Fibroblast of the aortic adventitia (primary cell): ENCODE data around the gene PLXNB1. TPM values are rescaled to one million over a fixed set of nuclear protein-coding genes. Genes with fewer than 3 reads are reported as not detected.

Experiments used
- DNase-seq: peaks from one replicate; pipeline ENCODE4 v3.0.0-alpha.2; 2010; ENCODE audit warnings: low read depth
- H3K4me3 ChIP-seq: 2 replicates; pipeline ENCODE4 v1.5.1; 2011; ENCODE audit warnings: low read depth, mild to moderate bottlenecking, control low read depth, low read length, moderate library complexity
- CTCF ChIP-seq: IDR thresholded peaks from 2 replicates; pipeline ENCODE4 v1.5.1; 2011; ENCODE audit warnings: mild to moderate bottlenecking, low read length, control low read depth, inconsistent platforms; ENCODE audit not compliant: insufficient read depth
- total RNA-seq: library from RNA; depleted of rRNA; stranded (reverse); fragments of >200 nt; gene quantifications from 2 replicates; pipeline ENCODE4 v1.2.3, GENCODE V29; 2012; ENCODE audit warnings: low replicate concordance

The PLXNB1 gene
- total RNA-seq, 1 donor: 30.0 TPM

- TF ChIP-seq CTCF: no peak
- DNase-seq: no peak
- H3K4me3 ChIP-seq: no peak overlapping the region
Observed at GRCh38 chr3:48423883-48424695, 5.8 kb downstream of the PLXNB1 start.

GRCh38 chr3:48423241-48423882, 6.5 kb downstream of the PLXNB1 start:
- H3K4me3 ChIP-seq: no peak overlapping the region
- no peak for TF ChIP-seq CTCF
- DNase-seq: no peak

GRCh38 chr3:48422681-48423080, 7.2 kb downstream of the PLXNB1 start:
- no peak for TF ChIP-seq CTCF
- no peak overlapping the region for H3K4me3 ChIP-seq
- DNase-seq: no peak

GRCh38 chr3:48422272-48422671, 7.6 kb downstream of the PLXNB1 start:
- no peak overlapping the region for H3K4me3 ChIP-seq
- DNase-seq: no peak
- no peak for TF ChIP-seq CTCF

- H3K4me3 ChIP-seq: no peak overlapping the region
- DNase-seq: no peak
- no peak for TF ChIP-seq CTCF
Observed at GRCh38 chr3:48420561-48420960, 9.3 kb downstream of the PLXNB1 start.

- DNase-seq: no peak
- H3K4me3 ChIP-seq: no peak overlapping the region
- no peak for TF ChIP-seq CTCF
Observed at GRCh38 chr3:48419597-48419996, 10.3 kb downstream of the PLXNB1 start.
